Epidermal melanocyte (primary cell): ENCODE data around the gene PPP1R9A.

Source experiments
- DNase-seq: peaks from one replicate; pipeline ENCODE4 v3.0.0; 2011; ENCODE audit warnings: low spot score; ENCODE audit not compliant: insufficient read length

PPP1R9A gene

GRCh38 chr7:95198863-95199262 is 291.5 kb downstream of the PPP1R9A start:
- no peak for DNase-seq

DNA sequence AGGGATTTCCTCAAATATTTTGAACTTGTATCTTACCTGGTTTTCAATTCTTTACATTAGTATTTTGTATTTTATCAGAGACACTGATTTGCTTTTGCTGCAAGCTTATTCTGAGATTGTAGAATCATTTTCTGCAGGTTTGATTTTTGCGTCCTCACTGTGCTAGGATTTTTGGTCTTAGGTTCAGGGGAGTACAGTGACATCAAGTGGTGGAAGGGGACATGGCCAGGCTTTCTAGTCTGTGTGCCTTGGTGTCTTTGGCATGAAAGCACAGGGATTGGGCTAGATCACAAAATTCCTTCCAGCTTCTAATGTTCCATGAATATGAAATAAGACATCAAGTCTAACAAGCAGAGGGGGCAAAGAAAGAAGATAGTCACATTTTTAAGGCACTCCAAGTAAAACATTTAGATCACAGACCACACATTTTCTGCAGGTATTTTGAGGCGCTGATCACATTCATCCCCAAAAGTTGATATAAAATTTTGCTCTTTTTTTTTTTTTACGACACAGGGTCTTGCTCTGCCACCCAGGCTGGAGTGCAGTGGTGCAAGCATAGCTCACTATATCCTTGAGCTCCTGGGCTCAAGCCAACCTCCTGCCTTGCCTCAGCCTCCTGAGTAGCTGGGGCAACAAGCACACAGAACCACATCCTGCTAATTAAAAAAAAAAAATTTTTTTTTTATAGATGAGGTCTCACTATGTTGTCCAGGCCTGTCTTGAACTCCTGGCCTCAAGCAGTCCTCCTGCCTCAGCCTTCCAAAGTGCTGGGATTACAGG is 292.6 kb downstream of the PPP1R9A start:
- no peak for DNase-seq

GRCh38 chr7:95200741-95201140 is 293.3 kb downstream of the PPP1R9A start:
- no peak for DNase-seq

- no peak for DNase-seq
Observed at GRCh38 chr7:95201727-95202126, 294.3 kb downstream of the PPP1R9A start.

DNA sequence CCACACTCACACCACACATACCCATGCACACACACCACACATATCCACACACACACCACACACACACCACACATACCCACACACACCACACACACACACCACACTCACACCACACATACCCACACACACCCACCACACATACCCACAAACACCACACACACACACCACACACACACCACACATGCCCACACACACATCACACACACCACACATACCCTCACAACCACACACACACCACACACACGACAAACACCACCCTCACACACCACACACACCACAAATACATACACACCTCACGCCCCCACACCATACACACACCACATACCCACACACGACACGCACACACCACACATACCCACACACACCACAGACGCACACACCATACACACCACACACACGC is 297.2 kb downstream of the PPP1R9A start:
- no peak for DNase-seq

GRCh38 chr7:95205665-95206225 is 298.4 kb downstream of the PPP1R9A start:
- DNase-seq, result no peak

GRCh38 chr7:95209276-95209675 is 301.9 kb downstream of the PPP1R9A start:
- DNase-seq, result no peak

DNA sequence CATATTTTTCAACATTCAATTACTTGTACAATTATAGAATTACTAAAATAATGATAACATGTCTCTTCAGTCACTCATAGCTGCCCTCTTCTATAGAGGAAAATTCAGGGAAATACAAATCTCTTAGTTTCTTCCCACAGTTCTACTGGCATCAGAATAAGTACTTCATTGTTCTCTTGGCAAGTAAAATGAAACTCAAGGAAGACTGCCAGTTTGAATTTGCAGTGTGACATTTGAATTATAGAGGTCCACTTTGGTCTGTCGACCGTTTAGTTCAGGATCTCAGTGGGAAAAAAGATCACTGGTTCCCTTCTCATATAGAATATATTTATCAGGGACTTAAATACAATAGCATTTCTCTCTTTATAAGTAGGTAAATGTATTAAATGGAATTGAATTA is 302.4 kb downstream of the PPP1R9A start:
- DNase-seq, result peak; percentile 31

- DNase-seq, result no peak
Observed at GRCh38 chr7:95213148-95213547, 305.8 kb downstream of the PPP1R9A start.

DNA sequence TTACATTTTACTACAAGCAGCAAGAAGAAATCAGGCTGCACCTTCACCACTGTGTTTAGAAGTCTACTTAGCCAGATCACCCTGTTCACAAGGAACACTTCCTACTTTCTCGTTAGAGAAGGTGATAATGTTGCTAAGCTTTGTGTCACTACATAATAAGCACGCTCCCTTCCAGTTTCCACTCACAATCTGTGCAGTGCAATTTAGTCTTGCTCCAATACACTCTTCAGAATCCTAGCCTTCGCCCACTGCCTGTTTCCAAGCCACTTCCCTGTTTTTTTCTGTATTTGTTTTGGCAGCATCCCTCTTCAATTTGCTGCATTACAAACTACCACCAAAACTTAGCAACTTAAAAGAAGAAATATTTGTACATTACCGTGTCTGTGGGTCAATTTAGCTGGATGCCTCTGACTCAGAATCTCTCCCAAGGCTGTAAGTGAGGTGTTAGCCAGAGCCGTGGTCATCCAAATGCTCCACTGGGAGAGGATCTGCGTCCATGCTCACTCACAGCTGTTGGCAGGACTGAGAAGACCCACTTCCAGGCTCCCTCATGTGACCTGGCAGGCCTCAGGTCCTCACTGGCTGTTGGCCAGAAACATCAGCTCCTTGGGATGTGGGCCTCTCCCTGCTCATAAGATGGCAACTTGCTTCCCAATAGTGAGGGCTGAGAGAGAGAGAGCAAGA is 306.6 kb downstream of the PPP1R9A start:
- DNase-seq, result no peak

DNA sequence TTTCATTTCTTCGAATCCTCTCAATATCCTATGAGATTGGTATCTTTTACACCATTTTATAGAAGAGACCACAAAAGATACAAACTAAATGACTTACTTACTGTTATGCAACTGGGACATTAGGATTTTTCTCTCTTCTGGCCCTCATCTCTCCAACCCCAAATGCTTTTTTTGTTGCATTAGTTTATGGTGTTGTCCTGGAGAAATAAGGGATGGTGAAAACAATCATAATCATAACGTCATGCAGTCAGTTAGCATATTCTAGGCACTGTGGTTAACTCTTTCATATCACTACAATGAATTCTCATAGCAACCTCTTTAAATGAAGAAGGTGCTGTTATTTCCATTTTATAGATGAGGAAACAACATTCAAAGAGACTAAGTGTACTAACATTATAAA is 312.3 kb downstream of the PPP1R9A start:
- DNase-seq, result no peak

- no peak for DNase-seq
Observed at GRCh38 chr7:95220328-95220727, 312.9 kb downstream of the PPP1R9A start.

- no peak for DNase-seq
Observed at GRCh38 chr7:95225301-95225700, 317.9 kb downstream of the PPP1R9A start.

GRCh38 chr7:95229301-95229700 is 321.9 kb downstream of the PPP1R9A start:
- DNase-seq, result no peak

- DNase-seq, result no peak
Observed at GRCh38 chr7:95238252-95238943, 331.0 kb downstream of the PPP1R9A start.

- DNase-seq, result no peak
Observed at GRCh38 chr7:95240921-95241320, 333.5 kb downstream of the PPP1R9A start.

GRCh38 chr7:95242266-95242665 is 334.9 kb downstream of the PPP1R9A start:
- no peak for DNase-seq

- DNase-seq, result no peak
Observed at GRCh38 chr7:95244616-95245015, 337.2 kb downstream of the PPP1R9A start.

- DNase-seq, result no peak
Observed at GRCh38 chr7:95245828-95246500, 338.6 kb downstream of the PPP1R9A start.

GRCh38 chr7:95246831-95247370 is 339.5 kb downstream of the PPP1R9A start:
- DNase-seq, result peak; percentile 70

DNA sequence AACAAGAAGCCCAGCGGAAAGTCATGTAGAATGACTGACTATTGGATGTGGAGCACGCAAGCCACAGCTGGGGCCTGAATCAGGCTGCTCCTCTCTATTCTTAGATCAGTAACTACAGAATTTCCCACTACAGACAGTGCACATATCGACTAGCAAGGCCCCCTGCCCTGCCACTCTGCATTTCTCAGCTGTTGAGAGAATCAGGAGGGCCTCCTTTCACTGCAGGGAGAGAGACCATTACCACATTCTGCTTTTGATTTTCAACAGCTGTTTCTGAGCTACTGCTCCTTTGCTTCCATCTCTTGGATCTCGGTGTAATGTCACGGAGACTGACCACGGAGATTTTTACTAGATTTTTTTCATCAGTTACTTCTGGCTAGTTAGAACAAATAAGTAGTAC is 343.2 kb downstream of the PPP1R9A start:
- no peak for DNase-seq
